ENCODE measurements around the gene NAV2. TPM values are rescaled to one million over a fixed set of nuclear protein-coding genes. Genes with fewer than 3 reads are reported as not detected.

The NAV2 gene
- total RNA-seq, 4 donors from 2014 or later: 19.2 to 34.7 (median 25.8) TPM

DNA sequence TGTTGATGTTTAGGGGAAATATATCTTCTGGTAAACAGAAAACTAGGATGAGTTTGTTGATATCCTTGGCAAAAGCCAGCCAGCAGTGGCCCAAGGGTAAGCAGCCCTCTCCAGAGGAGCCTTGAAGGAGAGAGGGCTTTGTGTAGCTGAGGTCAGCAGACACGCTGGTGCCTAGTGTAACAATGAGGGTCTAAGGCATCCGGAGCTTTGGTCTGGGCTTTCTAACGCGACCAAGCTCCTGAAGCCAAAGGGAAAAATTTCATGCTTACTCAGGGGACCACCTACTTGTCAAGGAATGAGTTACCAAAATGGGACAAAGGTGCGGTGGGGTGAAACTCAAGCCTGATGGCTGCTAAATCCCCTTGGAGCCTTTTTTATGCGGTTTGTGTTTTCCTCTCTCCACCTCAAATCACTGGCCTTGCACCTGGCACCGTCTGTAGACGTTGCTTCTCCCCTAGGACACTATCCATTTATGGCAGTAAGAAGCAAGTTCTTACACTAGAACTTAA, 312.7 kb downstream of the NAV2 start:
- DNase-seq (ENCODE audit: low spot score in 2 of 2): no peak
- no peak overlapping the region for H3K27ac ChIP-seq
- 58 to 63% methylated on average over 8 of the region's 8 CpGs for WGBS, 2 donors
- no peak overlapping the region for H3K4me3 ChIP-seq
- H3K27me3 ChIP-seq: no peaks in the 10 kb centered on the region
- peaks cover 0 to 14% (median 1%) of the 10 kb centered on the region in 4 donors for H3K4me1 ChIP-seq
- H3K9me3 ChIP-seq: no peaks in the 10 kb centered on the region
- no peaks in the 10 kb centered on the region for H3K36me3 ChIP-seq
- TF ChIP-seq POLR2A (IDR thresholded peaks at IDR 0.05): no peak
- no peak for TF ChIP-seq EP300 (IDR thresholded peaks at IDR 0.05)
- TF ChIP-seq, protein P1, sequence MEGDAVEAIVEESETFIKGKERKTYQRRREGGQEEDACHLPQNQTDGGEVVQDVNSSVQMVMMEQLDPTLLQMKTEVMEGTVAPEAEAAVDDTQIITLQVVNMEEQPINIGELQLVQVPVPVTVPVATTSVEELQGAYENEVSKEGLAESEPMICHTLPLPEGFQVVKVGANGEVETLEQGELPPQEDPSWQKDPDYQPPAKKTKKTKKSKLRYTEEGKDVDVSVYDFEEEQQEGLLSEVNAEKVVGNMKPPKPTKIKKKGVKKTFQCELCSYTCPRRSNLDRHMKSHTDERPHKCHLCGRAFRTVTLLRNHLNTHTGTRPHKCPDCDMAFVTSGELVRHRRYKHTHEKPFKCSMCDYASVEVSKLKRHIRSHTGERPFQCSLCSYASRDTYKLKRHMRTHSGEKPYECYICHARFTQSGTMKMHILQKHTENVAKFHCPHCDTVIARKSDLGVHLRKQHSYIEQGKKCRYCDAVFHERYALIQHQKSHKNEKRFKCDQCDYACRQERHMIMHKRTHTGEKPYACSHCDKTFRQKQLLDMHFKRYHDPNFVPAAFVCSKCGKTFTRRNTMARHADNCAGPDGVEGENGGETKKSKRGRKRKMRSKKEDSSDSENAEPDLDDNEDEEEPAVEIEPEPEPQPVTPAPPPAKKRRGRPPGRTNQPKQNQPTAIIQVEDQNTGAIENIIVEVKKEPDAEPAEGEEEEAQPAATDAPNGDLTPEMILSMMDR (IDR thresholded peaks at IDR 0.05): no peak

DNA sequence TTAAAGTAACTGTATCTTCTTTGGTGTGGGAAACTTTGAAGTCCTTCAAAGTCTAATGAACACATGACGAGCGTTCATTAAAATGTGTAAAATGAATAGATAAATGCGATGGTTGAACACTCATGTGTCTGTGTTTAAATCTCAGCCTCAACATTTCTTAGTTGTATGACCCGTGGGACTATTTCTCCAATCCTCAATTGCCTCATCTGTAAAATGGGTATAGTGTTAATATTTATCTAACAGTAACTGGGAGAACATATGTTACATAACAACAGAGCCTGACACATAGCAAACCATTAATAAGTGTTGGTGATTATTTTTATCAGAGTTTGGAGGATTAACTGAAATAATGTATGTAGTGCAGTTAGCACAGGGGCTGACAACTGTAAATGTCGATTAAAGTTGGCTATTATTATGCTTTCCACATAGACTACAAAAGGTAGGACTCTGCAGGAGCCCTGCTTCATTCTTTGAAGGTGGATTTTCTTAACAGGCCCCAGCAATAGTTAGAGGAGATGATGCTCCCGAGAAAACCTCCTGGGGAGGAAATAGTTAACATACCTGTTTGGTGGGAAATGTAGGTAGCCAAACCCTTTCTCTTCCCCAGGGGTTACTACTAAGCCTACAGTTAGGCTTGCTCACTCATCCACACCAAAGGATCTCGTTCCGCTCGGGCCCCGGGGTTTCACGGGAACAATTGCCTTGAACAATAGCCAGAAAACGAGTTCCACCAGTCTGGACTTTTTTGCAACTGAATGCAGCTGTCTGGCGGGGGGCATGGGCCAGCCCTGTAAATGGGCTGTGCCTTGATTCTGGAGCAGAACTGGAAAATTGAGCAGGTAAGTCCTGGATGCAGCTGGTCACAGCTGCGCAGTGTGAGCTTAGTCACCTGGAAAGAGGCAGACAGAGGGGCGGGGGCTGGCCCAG, 314.3 kb downstream of the NAV2 start:
- 63 to 69% methylated on average over 15 of the region's 15 CpGs for WGBS, 2 donors
- TF ChIP-seq, protein P1 (IDR thresholded peaks at IDR 0.05): no peak
- no peak for TF ChIP-seq EP300 (IDR thresholded peaks at IDR 0.05)
- no peak overlapping the region for H3K4me3 ChIP-seq
- no peaks in the 10 kb centered on the region for H3K36me3 ChIP-seq
- H3K9me3 ChIP-seq: no peaks in the 10 kb centered on the region
- peaks cover 0 to 14% (median 1%) of the 10 kb centered on the region in 4 donors for H3K4me1 ChIP-seq
- no peaks in the 10 kb centered on the region for H3K27me3 ChIP-seq
- no peak overlapping the region for H3K27ac ChIP-seq
- DNase-seq (ENCODE audit: low spot score in 2 of 2): no peak

DNA sequence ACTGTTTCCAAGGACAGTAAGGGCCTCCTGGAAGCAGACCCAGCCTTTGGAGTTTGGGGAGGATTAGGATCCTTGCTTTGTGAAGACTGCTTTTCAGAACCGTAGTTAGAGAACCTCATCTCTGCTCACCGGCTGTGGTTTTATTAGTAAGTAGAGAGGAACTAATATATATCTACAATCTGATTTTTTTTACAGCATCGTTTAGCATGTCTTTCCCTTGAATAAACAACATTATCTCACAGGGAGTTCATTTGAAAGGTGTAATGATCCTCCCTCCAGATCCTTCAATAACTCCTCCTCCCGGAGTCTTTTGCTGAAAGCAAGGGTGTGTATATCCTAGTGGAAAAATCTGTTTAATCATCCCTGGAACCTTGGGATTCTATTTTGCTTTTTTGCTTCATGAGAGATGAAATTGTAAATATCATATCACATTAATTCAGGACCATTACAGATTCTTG, 314.9 kb downstream of the NAV2 start:
- H3K27ac ChIP-seq: no peak overlapping the region
- peaks cover 0 to 8% (median 1%) of the 10 kb centered on the region in 4 donors for H3K4me1 ChIP-seq
- H3K9me3 ChIP-seq: no peaks in the 10 kb centered on the region
- WGBS, 2 donors: 56 to 62% methylated on average over 4 of the region's 4 CpGs
- TF ChIP-seq, protein P1 (IDR thresholded peaks at IDR 0.05): no peak
- TF ChIP-seq POLR2A (IDR thresholded peaks at IDR 0.05): no peak
- no peak for TF ChIP-seq EP300 (IDR thresholded peaks at IDR 0.05)
- no peak overlapping the region for H3K4me3 ChIP-seq
- DNase-seq (ENCODE audit: low spot score in 2 of 2): no peak
- no peaks in the 10 kb centered on the region for H3K27me3 ChIP-seq
- no peaks in the 10 kb centered on the region for H3K36me3 ChIP-seq

DNA sequence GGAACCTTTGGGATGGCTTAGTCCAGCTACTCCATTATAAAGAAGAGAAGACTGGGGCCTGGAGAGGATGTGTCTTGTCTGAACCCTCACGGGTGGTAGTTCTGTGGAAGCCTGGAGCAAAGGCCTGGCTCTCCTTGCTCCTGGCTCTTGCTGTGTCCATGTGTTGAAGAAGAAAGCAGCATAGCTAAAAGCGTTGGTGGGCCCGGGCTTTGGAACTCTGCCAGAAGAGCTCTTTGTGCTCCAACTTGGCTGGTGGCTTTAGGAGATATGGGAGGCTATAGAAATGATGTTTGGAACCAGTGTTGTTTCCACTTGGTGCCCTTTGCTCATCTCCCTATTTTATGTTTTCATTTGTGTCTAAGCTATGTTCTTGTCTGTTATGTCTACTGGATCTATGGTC, 316.6 kb downstream of the NAV2 start:
- no peaks in the 10 kb centered on the region for H3K36me3 ChIP-seq
- H3K27ac ChIP-seq: no peak overlapping the region
- H3K27me3 ChIP-seq: no peaks in the 10 kb centered on the region
- DNase-seq (ENCODE audit: low spot score in 2 of 2): no peak
- H3K4me1 ChIP-seq: peaks cover 0 to 5% (median 1%) of the 10 kb centered on the region in 4 donors
- WGBS, 2 donors: 43 to 48% methylated on average over 3 of the region's 3 CpGs
- TF ChIP-seq POLR2A (IDR thresholded peaks at IDR 0.05) (no peak), EP300 (IDR thresholded peaks at IDR 0.05) (no peak)
- TF ChIP-seq, protein P1 (IDR thresholded peaks at IDR 0.05): no peak
- no peak overlapping the region for H3K4me3 ChIP-seq
- H3K9me3 ChIP-seq: no peaks in the 10 kb centered on the region

DNA sequence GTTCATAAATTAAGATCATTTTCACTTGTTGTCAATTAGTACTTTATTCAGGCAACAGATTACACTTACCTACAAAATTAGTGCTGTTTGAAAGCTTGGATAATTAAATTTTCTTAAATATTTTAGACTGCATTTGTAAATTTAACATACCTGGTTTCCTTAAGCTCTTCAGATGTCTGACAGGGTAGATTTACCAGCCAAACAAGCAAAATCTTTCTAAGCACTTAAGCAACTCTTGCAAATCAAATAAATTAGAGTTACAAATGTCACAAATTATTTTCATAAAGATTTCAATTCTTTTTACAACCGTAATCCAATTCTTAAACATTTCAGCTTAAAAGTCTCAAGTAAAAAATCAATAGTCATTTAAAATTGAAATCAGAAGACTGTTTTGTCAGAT, 317.8 kb downstream of the NAV2 start:
- no peak for DNase-seq (ENCODE audit: low spot score in 2 of 2)
- H3K27ac ChIP-seq: no peak overlapping the region
- no peak overlapping the region for H3K4me3 ChIP-seq
- H3K27me3 ChIP-seq: no peaks in the 10 kb centered on the region
- TF ChIP-seq POLR2A (IDR thresholded peaks at IDR 0.05): no peak
- TF ChIP-seq, protein P1 (IDR thresholded peaks at IDR 0.05): no peak
- TF ChIP-seq EP300 (IDR thresholded peaks at IDR 0.05): no peak
- H3K36me3 ChIP-seq: peaks cover 0 to 2% (median 0%) of the 10 kb centered on the region in 3 donors
- WGBS, 2 donors: 84 to 90% methylated on average over 1 of the region's 1 CpG
- H3K4me1 ChIP-seq: peaks cover 0 to 11% (median 1%) of the 10 kb centered on the region in 4 donors
- H3K9me3 ChIP-seq: no peaks in the 10 kb centered on the region
